ENCODE measurements around the gene TTYH2. TPM values are rescaled to one million over a fixed set of nuclear protein-coding genes. Genes with fewer than 3 reads are reported as not detected.

Gene TTYH2
- total RNA-seq, 1 experiment from 2014 or later, result 0.12 TPM

- TF ChIP-seq CTCF (IDR thresholded peaks at IDR 0.05; ENCODE audit: unreplicated experiment), result no peak
- POLR2A ChIA-PET, result no interaction called here
- BruUV-seq (replicated peaks), result no TSS peak
- Mint-ChIP-seq H3K27me3 (ENCODE audit: insufficient read depth, unreplicated experiment) (no peaks in the 10 kb centered on the region), H3K36me3 (ENCODE audit: insufficient read depth, unreplicated experiment) (peaks cover 13% of the 10 kb centered on the region), H3K9me3 (ENCODE audit: unreplicated experiment) (no peaks in the 10 kb centered on the region), H3K4me1 (ENCODE audit: insufficient read depth, unreplicated experiment) (peaks cover 8% of the 10 kb centered on the region), H3K4me3 (ENCODE audit: unreplicated experiment) (no peak overlapping the region), H3K27ac (ENCODE audit: low read depth, unreplicated experiment) (no peak overlapping the region)
- no peak for DNase-seq (ENCODE audit: unreplicated experiment)
- intact Hi-C loops (cut with micrococcal nuclease), result no loop called here
- CTCF ChIA-PET, result interaction anchor here (0.6 to 0.7 kb wide), 2 partner anchors 664 to 927 kb away, joined by 3 read pairs; no protein-coding TSS in a partner anchor
Measured at GRCh38 chr17:74217037-74217730, 3.8 kb downstream of the TTYH2 start.

- no TSS peak for BruUV-seq (replicated peaks)
- no peaks in the 10 kb centered on the region for H3K27me3 Mint-ChIP-seq (ENCODE audit: insufficient read depth, unreplicated experiment)
- CTCF ChIA-PET, result interaction anchor here (0.6 kb wide), 1 partner anchor 663 kb away, joined by 3 read pairs; no protein-coding TSS in a partner anchor
- peaks cover 6% of the 10 kb centered on the region for H3K36me3 Mint-ChIP-seq (ENCODE audit: insufficient read depth, unreplicated experiment)
- POLR2A ChIA-PET, result no interaction called here
- peaks cover 2% of the 10 kb centered on the region for H3K4me1 Mint-ChIP-seq (ENCODE audit: insufficient read depth, unreplicated experiment)
- no peak for TF ChIP-seq CTCF (IDR thresholded peaks at IDR 0.05; ENCODE audit: unreplicated experiment)
- intact Hi-C loops (cut with micrococcal nuclease), result no loop called here
- no peak overlapping the region for H3K27ac Mint-ChIP-seq (ENCODE audit: low read depth, unreplicated experiment)
- no peak for DNase-seq (ENCODE audit: unreplicated experiment)
- H3K4me3 Mint-ChIP-seq (ENCODE audit: unreplicated experiment), result no peak overlapping the region
- H3K9me3 Mint-ChIP-seq (ENCODE audit: unreplicated experiment), result no peaks in the 10 kb centered on the region
Measured at GRCh38 chr17:74217888-74218287, 4.5 kb downstream of the TTYH2 start.

GRCh38 chr17:74218436-74218835 lies 5.1 kb downstream of the TTYH2 start:
- CTCF ChIA-PET, result interaction anchor here (0.6 kb wide), 1 partner anchor 273 kb away, joined by 5 read pairs; no protein-coding TSS in a partner anchor
- Mint-ChIP-seq H3K4me3 (ENCODE audit: unreplicated experiment) (no peak overlapping the region), H3K4me1 (ENCODE audit: insufficient read depth, unreplicated experiment) (no peaks in the 10 kb centered on the region), H3K36me3 (ENCODE audit: insufficient read depth, unreplicated experiment) (peaks cover under 1% of the 10 kb centered on the region), H3K9me3 (ENCODE audit: unreplicated experiment) (no peaks in the 10 kb centered on the region), H3K27ac (ENCODE audit: low read depth, unreplicated experiment) (no peak overlapping the region), H3K27me3 (ENCODE audit: insufficient read depth, unreplicated experiment) (no peaks in the 10 kb centered on the region)
- no peak for TF ChIP-seq CTCF (IDR thresholded peaks at IDR 0.05; ENCODE audit: unreplicated experiment)
- no peak for DNase-seq (ENCODE audit: unreplicated experiment)
- intact Hi-C loops (cut with micrococcal nuclease), result no loop called here
- POLR2A ChIA-PET, result interaction anchor here (0.6 kb wide), 1 partner anchor 907 kb away, joined by 3 read pairs; no protein-coding TSS in a partner anchor
- no TSS peak for BruUV-seq (replicated peaks)

GRCh38 chr17:74219576-74220133 lies 6.3 kb downstream of the TTYH2 start:
- no peak for TF ChIP-seq CTCF (IDR thresholded peaks at IDR 0.05; ENCODE audit: unreplicated experiment)
- DNase-seq (ENCODE audit: unreplicated experiment), result no peak
- CTCF ChIA-PET, result interaction anchor here (0.8 kb wide), 1 partner anchor 16 kb away, joined by 4 read pairs; the partner anchor contains the start of gene RPL38
- H3K4me1 Mint-ChIP-seq (ENCODE audit: insufficient read depth, unreplicated experiment), result no peaks in the 10 kb centered on the region
- no peaks in the 10 kb centered on the region for H3K36me3 Mint-ChIP-seq (ENCODE audit: insufficient read depth, unreplicated experiment)
- intact Hi-C loops (cut with micrococcal nuclease), result no loop called here
- no peak overlapping the region for H3K27ac Mint-ChIP-seq (ENCODE audit: low read depth, unreplicated experiment)
- H3K4me3 Mint-ChIP-seq (ENCODE audit: unreplicated experiment), result no peak overlapping the region
- H3K27me3 Mint-ChIP-seq (ENCODE audit: insufficient read depth, unreplicated experiment), result no peaks in the 10 kb centered on the region
- H3K9me3 Mint-ChIP-seq (ENCODE audit: unreplicated experiment), result no peaks in the 10 kb centered on the region
- POLR2A ChIA-PET, result no interaction called here
- no TSS peak for BruUV-seq (replicated peaks)
